ENCODE data around the gene BRD4.
A peak's percentile ranks its signal among the peaks of the same experiment; 100 is the strongest.

The BRD4 gene

DNA sequence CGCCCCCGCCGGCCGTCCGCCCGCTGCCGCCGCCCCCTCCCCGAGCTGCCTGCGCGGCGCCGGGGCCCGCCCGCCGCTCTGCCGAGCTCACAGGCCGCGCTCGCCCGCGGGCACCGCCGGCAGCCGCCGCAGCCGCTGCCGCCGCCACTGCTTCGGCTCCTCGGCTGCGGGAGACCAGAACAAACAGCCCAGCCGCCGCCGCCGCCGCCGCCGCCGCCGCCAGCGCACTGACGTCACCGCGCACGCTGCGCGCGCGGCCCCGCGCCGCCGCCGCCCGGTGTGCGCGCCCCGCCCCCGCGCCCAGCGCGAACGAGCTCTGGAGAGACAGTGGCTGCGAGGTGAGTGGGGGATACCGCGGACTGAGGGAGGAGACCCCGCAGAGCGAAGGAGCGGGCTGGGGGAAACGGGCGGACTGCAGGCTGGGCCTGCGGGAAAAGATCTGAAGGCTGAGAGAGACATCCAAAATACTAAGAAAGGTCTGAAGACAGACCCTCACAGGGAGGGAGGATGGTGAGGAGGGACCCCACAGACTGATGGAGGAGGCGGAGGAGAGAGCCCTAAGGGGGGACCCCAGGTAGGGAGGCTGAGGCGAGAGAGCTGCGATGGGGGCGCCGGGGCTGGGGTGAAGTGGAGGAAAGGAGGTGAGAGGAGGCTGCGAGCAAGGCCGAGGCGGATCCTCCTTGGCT lies at the start of gene BRD4:
BRD4 (minus strand) TSS at position 229 of the 686 bp plus-strand sequence. CDS start 59,440 bp downstream, outside the sequence.
- DNase-seq (ENCODE audit: extremely low spot score, insufficient read length, low read depth): peak; percentile 65
- peak; percentile 62 for FAIRE-seq

DNA sequence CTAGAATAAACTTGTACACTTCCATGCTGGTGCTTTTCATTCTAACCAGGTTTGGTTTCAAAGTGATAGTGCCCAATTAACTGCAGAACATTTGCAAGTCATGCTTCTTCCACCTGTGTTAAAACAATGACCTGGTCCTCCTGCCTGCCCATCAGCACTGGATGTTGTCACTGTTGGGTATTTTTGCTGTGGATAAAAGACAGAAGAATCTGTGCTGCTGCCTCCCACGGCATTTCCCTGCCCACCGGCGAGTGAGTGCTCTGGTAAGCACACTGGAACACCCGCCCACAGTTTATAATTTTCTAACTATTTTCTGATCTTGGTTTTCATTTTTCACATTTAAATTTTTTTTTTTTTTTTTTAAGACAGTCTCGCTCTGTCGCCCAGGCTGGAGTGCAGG lies 49.5 kb upstream of the BRD4 start:
- no peak for FAIRE-seq
- no peak for DNase-seq (ENCODE audit: extremely low spot score, insufficient read length, low read depth)

DNA sequence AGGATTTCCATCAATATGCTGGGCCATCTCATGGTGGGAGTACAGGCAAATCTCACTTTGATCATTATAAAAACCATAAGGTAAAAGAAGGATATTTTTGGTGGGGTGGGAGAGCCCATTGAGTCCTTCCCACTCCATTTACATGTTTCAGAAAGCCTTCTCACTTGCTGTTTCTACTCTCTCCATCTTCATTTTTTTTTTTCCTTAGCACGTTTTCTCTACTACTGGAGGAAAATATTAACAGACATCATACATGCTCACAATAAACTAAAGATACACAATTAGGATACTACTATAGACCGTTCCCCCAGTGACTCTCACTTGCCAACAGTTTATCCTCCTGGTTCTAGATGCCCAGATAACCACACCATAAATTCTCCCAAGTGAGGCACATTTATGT lies 49.1 kb upstream of the BRD4 start:
- FAIRE-seq (no peak), DNase-seq (ENCODE audit: extremely low spot score, insufficient read length, low read depth) (no peak)

DNA sequence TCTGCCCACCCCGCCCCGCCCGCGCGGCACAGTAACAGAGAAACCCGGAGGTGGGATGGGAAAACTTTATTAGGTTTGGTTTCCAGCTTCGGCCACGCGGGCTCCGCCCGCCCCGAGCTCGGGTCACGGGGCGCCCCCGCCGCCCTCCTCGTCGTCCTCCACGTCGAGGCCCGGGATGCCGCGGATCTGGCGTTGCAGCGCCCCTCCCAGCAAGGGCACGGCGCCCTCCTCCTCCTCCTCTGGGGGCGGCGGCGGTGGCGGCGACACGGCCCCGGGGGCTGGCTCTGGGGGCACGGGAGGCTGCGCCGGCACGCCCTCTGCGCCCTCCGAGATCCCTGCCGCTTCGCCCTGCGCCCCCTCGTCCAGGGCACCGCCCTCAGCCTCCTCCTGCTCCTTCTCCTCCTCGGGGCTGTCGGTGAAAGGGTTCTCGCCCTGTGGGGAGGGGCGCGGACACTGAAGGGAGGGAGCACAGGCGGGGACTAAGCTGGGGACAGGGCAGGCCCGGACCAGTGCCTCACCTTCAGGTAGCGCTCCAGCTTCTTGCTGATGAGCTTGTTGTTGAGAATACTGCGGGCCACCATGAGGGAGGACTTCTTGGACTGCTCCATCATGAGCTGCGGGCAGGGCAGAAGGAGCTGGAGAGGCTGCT lies 47.8 kb upstream of the BRD4 start:
- FAIRE-seq: no peak
- no peak for DNase-seq (ENCODE audit: extremely low spot score, insufficient read length, low read depth)

DNA sequence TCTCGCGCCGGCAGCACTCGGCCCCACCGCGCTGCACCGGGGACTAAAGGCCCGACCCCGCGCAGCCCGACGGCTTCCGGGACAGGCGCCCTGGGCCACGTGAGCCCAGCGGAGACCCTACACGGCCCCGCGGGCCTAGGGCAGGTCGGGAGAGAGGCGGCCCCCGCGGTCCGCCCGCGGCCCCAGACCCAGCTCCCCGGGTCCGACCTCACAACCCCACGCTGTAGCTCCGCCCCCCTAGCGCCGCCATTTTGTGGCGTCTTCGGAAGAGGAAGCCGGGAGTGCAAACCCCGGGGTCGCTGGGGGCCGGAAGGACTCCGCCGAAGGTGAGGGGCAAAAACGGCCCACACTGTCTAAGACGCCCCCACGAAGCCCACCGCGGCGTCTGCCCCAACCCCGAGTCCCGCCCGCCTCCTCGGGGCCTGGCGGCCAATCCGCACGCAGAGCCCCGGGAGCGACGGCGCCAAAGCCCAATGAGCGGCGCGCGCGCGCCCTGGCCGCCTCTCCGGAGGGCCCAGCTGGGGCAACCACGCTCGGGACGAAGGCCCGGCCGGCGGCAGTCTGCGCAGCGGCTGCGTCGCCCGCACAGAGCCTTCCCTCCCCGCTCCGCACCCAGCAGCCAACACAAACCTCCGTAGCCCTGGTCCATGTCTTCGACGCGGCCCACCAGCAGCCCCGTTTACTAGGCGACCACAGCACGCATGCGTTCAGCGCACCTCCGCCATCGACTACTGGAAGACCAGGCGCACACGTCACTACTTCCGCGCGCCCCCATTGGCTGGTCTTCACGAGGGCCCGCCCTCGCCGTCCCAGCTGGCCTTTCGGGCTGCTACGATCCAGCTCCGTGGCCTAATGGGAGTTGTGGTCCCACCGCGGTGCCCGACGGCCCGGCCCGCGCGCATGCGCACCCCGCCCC lies 47.0 kb upstream of the BRD4 start, which contains the start of gene AKAP8:
AKAP8 (minus strand) TSS at position 705 of the 916 bp plus-strand sequence; CDS start at position 649, 56 bp downstream.
- FAIRE-seq: peak; percentile 96
- DNase-seq (ENCODE audit: extremely low spot score, insufficient read length, low read depth): peak; percentile 96

DNA sequence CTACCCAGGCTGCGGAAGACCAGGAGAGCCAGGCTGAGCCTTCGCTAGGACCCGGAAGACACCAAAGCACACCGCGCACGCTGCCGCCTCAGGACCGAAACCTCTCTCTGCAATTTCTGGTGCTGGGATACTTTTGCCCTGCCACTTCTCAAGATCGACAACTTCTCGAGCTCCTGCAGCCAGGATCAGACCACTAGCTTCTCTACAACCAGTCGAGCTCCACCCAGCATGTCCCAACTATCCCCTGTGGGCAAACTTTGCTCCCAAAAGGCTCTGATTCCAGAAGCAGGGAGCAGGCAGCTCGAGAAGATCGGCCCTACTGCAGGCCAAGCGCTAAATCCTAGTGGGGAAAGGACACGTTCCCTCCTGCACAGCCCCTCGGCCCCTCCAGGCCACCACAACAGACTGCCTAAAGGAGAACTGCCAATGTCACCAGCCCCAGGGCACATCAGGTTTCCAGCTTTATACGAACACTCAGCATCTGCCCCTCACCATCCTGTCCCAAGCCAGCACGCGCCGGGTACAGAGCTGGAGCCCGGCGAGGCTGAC lies 46.3 kb upstream of the BRD4 start:
- FAIRE-seq: peak; percentile 80
- DNase-seq (ENCODE audit: extremely low spot score, insufficient read length, low read depth): peak; percentile 38

DNA sequence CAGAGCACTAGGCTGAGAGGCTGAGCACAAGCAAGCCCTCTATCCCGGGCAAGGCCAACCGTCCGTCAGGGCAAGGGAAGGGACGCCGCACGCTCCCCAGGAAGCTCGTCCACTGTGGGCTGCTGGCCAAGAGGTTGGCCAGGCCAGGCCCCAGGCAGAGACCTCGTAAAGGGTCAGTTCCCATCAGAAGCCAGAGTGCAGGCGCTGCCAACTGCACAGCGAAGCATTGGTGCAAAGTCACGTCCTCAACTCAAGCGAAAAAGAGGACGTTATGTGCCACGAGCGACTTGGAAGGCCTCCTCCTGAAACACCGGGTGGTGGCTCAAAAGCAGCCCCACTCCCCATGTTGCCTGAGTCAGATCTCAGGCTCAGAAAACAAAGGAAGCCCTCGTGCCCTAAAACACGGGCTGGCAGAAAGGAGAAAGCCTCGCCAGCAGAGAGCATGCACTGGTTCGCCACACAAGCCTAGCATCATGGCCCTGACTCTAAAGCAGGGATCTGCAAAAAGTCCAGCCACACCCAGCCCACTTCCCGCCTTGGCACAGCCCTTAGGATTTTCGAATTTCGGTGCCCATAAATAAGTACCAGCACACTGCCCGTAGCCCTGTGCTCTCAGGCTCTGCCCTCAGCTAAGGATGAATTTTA lies 42.6 kb upstream of the BRD4 start:
- DNase-seq (ENCODE audit: extremely low spot score, insufficient read length, low read depth): no peak
- no peak for FAIRE-seq

DNA sequence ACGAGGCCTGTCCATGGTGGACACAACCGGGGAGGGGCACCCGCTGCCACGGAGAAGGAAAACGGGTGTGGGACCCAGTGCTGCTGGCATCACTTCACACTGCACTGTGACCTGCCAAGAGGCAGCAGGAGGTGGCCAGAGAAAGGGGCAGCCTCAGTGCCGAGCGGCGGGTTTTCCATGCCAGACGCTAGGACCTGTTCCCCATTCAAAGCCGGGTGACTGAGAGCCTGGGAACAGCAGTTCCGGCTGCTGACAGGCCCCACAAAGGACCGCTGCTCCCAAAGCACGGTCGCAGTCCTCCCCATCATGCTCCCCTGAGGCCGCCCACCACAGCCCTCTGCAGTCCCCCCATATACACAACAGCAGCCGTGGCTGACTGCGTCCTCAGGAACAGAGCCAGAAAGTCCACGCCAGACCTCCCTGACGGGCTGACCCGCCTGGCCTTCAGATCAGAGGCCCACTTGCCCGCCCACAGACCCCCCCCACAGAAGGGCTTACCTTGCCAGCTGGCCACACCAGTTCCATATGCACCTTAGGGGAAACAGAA lies 41.8 kb upstream of the BRD4 start:
- DNase-seq (ENCODE audit: extremely low spot score, insufficient read length, low read depth) (no peak), FAIRE-seq (no peak)

DNA sequence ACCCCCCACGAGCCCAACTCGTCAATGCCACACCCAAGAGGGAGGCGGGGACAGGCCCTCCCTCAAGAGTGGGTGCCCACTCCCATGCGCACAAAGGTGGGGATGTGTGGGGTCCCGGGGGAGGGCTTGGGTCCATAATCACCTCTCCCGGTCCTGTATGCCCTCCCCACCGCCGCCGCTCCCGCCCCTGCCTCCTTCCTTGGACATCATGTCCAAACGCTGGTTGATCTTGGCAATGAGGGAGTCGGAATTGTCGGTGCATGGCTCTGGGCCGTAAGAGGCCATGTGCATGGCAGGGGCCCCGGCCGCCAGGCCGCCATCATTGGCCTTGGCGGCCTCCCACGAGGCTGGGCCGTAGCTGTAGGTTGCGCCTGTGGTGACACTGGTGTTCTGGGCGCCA lies 41.3 kb upstream of the BRD4 start:
- DNase-seq (ENCODE audit: extremely low spot score, insufficient read length, low read depth) (no peak), FAIRE-seq (no peak)

DNA sequence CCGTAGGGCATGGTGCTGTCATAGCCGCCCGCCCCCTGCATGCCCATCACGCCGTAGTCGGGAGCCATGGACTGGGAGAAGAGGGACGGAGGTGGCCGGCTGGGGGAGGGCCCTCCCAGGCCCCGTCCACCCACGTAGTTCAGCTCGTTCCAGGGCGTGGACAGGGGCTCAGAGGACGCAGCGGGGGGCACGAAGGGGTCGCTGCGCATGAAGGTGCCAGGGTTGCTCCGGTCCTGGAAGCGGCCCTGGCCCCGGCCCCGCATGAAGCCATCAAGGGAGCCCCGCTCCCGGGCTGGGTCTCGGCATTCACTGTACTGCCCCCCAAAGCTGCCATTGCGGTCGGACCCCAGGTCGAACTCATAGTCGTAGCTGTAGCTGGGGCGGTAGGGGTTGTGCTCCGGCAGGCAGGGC lies 40.6 kb upstream of the BRD4 start:
- FAIRE-seq: no peak
- no peak for DNase-seq (ENCODE audit: extremely low spot score, insufficient read length, low read depth)

DNA sequence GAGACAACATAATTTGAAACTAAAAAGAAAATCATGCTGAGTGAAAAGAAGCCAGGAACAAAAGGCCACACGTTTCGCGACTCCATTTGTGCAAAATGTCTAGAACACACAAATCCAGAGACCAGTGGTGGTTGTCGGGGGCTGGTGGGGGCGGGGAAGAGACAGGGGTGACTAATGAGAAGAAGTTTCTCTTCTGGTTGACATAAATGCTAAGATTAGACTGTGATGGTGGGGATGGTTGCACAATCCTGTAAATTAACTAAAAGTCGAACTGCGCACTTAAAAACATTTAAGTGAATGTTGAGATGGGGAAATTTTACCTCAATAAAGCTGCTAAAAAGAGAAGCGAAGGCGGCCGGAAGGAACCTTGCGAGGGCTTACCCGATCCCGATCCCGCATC lies 40.1 kb upstream of the BRD4 start:
- no peak for DNase-seq (ENCODE audit: extremely low spot score, insufficient read length, low read depth)
- no peak for FAIRE-seq

DNA sequence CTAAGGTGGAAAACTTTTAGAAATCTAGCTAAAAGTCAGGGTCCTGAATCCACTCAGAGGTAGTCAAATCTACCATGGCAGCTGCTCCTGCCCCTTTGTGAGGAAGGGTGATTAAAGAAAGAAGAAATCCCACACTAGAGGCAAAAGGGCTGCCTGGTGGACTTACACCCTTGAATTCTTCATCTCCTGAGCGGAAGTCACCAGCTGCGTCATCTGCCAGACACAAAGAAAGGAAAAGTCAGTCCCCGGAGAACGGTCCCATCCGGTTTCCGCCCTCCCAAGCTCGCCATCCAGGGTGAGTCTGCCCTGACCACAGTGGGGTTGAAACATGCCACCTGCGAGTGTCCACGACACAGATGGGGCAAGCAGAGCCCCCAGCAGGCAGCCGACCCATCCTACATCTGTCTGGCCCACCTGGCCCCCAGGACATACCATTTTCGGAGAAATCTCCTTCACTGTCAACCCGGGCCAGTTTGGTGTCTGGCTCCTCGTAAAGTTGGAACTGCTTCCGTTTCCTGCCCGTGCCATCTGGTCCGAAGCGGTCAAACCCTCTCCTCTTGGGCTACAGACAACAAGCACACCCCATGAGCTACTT lies 39.5 kb upstream of the BRD4 start:
- DNase-seq (ENCODE audit: extremely low spot score, insufficient read length, low read depth) (no peak), FAIRE-seq (no peak)

DNA sequence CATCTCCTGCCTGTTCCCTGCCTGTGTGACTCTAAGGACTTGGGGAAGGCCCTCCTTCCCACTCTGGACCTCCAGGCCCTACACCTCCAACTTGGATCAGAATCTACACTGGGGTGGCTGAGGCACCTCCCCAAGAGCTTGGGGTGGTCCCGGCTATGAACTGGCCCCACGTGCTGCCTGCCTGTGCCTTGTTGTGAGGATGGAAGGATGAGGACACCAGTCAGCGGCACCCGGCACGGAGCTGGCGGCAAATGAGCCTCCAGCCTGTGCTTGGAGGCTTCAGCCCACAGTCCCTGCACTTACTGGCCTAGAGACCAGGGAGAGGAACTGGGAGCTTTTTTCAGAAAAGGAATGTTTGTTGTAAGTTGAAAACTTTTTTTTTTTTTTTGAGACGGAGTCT lies 38.8 kb upstream of the BRD4 start:
- no peak for DNase-seq (ENCODE audit: extremely low spot score, insufficient read length, low read depth)
- FAIRE-seq: no peak

DNA sequence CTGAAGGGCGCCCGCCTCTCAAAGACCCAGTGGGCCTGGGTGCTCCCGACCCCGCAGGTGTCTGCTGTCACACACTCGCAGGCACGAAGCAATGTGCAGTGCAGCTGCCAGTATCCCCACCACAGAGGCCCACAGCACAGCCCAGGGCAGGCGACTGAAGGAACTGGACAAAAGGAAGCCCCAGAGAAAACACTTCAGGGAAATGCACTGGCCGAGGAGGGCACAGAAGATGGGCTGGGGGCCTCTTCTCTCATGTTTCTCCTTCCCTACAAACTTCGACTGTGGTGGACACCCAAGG lies 37.2 kb upstream of the BRD4 start:
- FAIRE-seq (no peak), DNase-seq (ENCODE audit: extremely low spot score, insufficient read length, low read depth) (no peak)

DNA sequence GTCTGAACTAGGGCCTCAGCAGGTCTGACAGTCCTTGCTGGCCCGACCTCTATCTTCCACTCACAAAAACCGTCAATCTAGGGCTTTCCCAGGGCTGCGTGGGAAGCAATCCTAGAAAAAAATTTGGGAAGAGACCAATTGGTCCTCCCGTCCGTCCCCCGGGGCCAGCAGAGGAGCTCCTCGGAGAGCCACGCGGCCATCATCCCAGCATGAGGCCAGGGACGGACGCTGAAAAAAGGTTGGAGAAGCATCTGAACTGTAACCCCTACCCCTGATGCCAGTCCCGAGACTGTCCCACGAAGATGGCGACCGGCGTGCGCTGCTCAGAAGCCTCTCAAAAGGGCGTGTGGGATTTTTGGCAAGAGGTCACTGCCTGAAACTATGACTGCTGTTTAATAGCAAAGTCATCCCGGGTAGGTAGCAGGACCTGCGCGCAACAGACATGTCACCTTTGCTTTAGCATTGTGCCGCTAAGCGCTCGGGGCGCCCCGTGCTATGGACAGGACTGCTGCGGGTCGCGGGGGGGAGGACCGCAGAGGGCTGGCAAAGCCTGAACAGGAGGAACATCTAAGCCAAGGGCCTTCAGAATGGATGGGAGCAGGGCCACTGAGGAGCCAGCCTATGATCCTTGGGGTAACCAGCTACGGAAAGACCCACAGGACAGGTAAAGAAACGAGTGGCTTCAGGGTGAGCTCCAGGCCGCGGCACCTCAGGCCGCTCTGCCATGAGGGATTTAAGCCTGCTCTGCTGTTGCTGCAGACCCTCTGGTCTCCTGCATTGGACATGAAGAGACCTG lies 36.7 kb upstream of the BRD4 start:
- no peak for DNase-seq (ENCODE audit: extremely low spot score, insufficient read length, low read depth)
- FAIRE-seq: no peak

DNA sequence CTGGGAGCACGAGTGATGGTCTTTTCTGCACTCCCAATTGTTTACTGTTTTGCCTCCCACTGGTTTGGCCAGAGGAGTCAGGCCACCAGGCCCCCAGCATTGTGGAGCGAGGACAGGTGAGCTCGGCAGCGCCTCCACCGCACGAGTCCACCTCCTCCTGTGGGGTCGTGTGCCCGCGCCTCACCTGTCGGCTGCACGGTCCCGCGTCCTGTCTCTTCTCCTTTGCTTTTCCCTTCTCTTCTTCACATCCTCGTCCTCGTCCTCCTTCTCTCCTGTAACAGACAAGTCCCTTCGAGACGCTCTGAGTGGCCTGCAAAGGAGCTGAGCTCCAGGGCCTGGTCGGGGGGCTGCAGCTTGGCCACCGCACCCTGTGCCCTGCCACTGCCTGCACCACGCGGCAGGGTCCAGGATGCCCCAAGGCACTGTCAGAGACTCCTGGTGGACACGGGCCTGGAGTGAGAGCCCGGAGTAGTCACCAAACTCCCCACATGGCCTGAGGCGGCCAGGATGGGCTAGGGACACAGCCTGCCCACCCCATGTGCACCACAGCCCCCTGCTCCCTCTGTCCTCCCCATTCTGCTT lies 35.8 kb upstream of the BRD4 start:
- FAIRE-seq (no peak), DNase-seq (ENCODE audit: extremely low spot score, insufficient read length, low read depth) (no peak)

DNA sequence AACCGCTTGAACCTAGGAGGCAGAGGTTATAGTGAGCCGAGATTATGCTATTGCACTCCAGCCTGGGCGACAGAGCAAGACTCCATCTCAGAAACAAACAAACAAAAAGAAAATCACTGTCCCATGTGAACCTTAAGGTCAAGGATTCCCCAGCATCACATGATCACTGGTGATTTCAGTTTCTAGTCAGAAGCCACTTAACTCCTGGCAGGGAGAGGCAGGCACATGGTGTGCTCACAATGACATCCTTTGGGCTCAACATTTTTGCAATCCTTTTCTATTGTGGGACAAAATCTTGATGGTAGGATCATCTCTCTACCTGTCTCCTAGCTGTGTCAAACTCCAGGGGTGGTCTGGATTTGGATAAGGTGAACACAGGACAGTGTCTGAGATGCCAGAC lies 35.1 kb upstream of the BRD4 start:
- FAIRE-seq: no peak
- DNase-seq (ENCODE audit: extremely low spot score, insufficient read length, low read depth): no peak

DNA sequence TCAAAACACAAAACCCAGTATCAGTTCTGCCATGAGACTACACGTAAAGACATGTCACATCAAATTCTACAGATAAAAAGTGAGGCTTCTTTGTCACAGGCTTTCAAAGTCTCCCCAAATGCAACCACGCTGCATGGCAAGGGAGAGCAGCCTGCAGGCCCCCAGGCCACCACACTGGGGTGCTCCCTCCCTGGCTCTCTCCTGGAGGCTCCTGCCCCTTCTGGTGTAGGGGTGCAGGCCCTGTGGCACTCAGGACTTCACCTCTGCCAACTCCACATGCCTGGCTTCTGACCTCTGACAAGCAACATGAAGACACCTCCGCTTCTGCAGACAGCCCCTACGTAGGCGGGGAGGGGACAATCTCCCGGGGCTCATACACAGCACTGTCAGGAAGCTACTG lies 32.9 kb upstream of the BRD4 start:
- FAIRE-seq: no peak

More for the DNA sequence above, 32.9 kb upstream of the BRD4 start:
- no peak for DNase-seq (ENCODE audit: extremely low spot score, insufficient read length, low read depth)

Measured in GM18507 (cell line).